ENCODE measurements around the gene CCDC85B.

DNA sequence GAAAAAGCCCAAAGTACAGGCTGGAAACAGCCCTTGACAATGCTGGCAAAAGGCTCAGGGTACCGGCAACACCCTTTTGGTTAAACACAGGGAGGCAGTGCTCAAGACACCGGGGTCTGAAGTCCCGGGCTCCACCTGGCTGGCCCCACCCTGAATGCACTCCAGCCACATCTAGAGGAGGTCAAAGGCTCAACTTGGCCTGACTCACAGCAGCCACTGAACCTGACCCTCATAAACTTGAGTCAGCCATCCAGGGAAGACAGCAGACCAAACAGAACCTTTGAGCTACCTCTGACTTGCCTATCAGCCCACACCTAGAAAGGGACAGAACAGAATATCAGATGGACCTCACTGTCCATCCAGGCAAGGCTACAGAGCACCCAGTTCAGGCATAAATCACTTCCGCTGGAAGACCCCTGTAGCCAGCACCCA, 36.3 kb upstream of the CCDC85B start:
- TF ChIP-seq, protein P1, sequence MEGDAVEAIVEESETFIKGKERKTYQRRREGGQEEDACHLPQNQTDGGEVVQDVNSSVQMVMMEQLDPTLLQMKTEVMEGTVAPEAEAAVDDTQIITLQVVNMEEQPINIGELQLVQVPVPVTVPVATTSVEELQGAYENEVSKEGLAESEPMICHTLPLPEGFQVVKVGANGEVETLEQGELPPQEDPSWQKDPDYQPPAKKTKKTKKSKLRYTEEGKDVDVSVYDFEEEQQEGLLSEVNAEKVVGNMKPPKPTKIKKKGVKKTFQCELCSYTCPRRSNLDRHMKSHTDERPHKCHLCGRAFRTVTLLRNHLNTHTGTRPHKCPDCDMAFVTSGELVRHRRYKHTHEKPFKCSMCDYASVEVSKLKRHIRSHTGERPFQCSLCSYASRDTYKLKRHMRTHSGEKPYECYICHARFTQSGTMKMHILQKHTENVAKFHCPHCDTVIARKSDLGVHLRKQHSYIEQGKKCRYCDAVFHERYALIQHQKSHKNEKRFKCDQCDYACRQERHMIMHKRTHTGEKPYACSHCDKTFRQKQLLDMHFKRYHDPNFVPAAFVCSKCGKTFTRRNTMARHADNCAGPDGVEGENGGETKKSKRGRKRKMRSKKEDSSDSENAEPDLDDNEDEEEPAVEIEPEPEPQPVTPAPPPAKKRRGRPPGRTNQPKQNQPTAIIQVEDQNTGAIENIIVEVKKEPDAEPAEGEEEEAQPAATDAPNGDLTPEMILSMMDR (IDR thresholded peaks at IDR 0.05), result no peak
- TF ChIP-seq POLR2A (IDR thresholded peaks at IDR 0.05), result no peak

Measured in body of pancreas (tissue), 4 donors.